ENCODE data around the gene SGCA. TPM values are rescaled to one million over a fixed set of nuclear protein-coding genes. Genes with fewer than 3 reads are reported as not detected.
A peak's percentile ranks its signal among the peaks of the same experiment; 100 is the strongest.

The SGCA gene
- total and polyA plus RNA-seq, 2 of the 13 experiments (the other 11 are each of a cell fraction or from before 2014, with no cell fraction given), result not detected

DNA sequence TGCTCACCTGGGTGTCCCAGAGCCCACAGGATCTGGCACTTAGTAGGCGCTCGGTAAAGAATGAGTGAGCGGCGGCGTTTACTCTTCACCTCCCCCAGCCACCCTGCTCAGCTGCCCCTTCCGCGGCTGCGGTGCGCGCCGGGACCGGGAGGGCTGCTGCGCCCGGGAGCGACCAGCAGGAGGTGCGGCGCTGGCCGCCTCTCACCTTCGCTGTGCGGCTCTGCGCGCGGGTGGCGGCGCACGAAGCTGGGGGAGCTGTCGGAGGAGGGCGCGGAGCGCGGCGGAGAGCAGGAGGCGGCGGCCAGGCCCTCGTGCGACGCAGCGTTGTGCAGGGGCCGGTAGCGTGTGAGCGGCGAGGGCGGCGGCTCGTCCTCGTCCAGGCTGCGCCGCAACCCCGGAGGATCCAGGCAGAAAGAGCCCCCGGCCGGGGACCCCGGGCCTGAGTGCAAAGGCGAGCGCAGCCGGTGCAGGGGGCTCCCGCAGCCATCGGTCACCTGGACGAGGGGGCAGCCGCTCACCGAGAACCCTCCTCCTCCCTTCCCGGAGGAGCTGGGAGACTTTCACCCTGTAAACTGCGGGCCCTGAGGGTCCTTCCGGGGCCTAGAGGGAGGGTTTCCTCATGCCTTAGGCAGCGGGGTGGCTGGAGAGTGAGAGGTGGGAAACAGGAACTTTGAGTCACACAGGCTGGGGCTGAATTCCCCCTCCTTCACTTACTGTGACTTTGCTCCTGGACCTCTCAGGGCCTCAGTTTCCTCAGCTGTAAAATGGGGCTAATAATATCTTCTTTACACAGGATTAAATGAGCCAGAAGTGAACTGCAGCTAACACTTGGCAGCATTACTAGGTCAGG, 48.4 kb upstream of the SGCA start (continued):
- TF ChIP-seq, protein P1, sequence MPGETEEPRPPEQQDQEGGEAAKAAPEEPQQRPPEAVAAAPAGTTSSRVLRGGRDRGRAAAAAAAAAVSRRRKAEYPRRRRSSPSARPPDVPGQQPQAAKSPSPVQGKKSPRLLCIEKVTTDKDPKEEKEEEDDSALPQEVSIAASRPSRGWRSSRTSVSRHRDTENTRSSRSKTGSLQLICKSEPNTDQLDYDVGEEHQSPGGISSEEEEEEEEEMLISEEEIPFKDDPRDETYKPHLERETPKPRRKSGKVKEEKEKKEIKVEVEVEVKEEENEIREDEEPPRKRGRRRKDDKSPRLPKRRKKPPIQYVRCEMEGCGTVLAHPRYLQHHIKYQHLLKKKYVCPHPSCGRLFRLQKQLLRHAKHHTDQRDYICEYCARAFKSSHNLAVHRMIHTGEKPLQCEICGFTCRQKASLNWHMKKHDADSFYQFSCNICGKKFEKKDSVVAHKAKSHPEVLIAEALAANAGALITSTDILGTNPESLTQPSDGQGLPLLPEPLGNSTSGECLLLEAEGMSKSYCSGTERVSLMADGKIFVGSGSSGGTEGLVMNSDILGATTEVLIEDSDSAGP (CRISPR knock-in tag; IDR thresholded peaks at IDR 0.05; ENCODE audit: borderline replicate concordance), result peak; percentile 63; the same call in 1 of the 2 replicates
- TF ChIP-seq, protein P2, sequence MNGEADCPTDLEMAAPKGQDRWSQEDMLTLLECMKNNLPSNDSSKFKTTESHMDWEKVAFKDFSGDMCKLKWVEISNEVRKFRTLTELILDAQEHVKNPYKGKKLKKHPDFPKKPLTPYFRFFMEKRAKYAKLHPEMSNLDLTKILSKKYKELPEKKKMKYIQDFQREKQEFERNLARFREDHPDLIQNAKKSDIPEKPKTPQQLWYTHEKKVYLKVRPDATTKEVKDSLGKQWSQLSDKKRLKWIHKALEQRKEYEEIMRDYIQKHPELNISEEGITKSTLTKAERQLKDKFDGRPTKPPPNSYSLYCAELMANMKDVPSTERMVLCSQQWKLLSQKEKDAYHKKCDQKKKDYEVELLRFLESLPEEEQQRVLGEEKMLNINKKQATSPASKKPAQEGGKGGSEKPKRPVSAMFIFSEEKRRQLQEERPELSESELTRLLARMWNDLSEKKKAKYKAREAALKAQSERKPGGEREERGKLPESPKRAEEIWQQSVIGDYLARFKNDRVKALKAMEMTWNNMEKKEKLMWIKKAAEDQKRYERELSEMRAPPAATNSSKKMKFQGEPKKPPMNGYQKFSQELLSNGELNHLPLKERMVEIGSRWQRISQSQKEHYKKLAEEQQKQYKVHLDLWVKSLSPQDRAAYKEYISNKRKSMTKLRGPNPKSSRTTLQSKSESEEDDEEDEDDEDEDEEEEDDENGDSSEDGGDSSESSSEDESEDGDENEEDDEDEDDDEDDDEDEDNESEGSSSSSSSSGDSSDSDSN (CRISPR knock-in tag; IDR thresholded peaks at IDR 0.05), result peak; percentile 88; the same call in 1 of the 2 replicates
- TF ChIP-seq, protein P3, sequence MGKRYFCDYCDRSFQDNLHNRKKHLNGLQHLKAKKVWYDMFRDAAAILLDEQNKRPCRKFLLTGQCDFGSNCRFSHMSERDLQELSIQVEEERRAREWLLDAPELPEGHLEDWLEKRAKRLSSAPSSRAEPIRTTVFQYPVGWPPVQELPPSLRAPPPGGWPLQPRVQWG (CRISPR knock-in tag; IDR thresholded peaks at IDR 0.05; ENCODE audit: borderline replicate concordance, low read depth), result no peak
- TF ChIP-seq TSC22D2 (CRISPR knock-in tag; IDR thresholded peaks at IDR 0.05; ENCODE audit: borderline replicate concordance) (0 out of 2 replicates have a peak, but pooled peaks have one; percentile 39), ZNF772 (CRISPR knock-in tag; IDR thresholded peaks at IDR 0.05) (no peak), ZNF792 (CRISPR knock-in tag; IDR thresholded peaks at IDR 0.05) (peak; percentile 42; the same call in 1 of the 2 replicates), MED8 (CRISPR knock-in tag; IDR thresholded peaks at IDR 0.05; ENCODE audit: insufficient replicate concordance) (no peak), SMAD1 (CRISPR knock-in tag; IDR thresholded peaks at IDR 0.05; ENCODE audit: borderline replicate concordance, low read depth) (no peak), TOPORS (CRISPR knock-in tag; IDR thresholded peaks at IDR 0.05) (no peak), NCOA2 (CRISPR knock-in tag; IDR thresholded peaks at IDR 0.05) (no peak), EHMT2 (IDR thresholded peaks at IDR 0.05; ENCODE audit: borderline replicate concordance, low read depth, low read length) (no peak), GATA4 (IDR thresholded peaks at IDR 0.05; ENCODE audit: borderline replicate concordance, low read depth) (no peak), RARG (CRISPR knock-in tag; IDR thresholded peaks at IDR 0.05; ENCODE audit: low read depth) (no peak), PRPF4 (IDR thresholded peaks at IDR 0.05; ENCODE audit: low read depth, low read length, poor library complexity, severe bottlenecking) (peak; percentile 5), SRSF1 (optimal IDR thresholded peaks at IDR 0.05; ENCODE audit: low read depth, low read length) (no peak), RBM22 (optimal IDR thresholded peaks at IDR 0.05; ENCODE audit: low read length) (no peak), ESRRA (CRISPR knock-in tag; IDR thresholded peaks at IDR 0.05; ENCODE audit: low read depth) (0 out of 2 replicates have a peak, but pooled peaks have one; percentile 50), KLF16 (CRISPR knock-in tag; IDR thresholded peaks at IDR 0.05) (peak in 1 of 2 experiments; percentile 41; a peak in 1 of 4 replicates), MIER2 (CRISPR knock-in tag; IDR thresholded peaks at IDR 0.05) (no peak), GZF1 (CRISPR knock-in tag; IDR thresholded peaks at IDR 0.05) (no peak)
- TF ChIP-seq, protein P4, sequence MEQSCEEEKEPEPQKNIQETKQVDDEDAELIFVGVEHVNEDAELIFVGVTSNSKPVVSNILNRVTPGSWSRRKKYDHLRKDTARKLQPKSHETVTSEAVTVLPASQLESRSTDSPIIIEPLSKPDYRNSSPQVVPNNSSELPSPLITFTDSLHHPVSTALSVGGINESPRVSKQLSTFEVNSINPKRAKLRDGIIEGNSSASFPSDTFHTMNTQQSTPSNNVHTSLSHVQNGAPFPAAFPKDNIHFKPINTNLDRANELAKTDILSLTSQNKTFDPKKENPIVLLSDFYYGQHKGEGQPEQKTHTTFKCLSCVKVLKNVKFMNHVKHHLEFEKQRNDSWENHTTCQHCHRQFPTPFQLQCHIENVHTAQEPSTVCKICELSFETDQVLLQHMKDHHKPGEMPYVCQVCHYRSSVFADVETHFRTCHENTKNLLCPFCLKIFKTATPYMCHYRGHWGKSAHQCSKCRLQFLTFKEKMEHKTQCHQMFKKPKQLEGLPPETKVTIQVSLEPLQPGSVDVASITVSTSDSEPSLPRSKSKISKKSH (CRISPR knock-in tag; IDR thresholded peaks at IDR 0.05; ENCODE audit: borderline replicate concordance), result no peak
- TF ChIP-seq, protein P5, sequence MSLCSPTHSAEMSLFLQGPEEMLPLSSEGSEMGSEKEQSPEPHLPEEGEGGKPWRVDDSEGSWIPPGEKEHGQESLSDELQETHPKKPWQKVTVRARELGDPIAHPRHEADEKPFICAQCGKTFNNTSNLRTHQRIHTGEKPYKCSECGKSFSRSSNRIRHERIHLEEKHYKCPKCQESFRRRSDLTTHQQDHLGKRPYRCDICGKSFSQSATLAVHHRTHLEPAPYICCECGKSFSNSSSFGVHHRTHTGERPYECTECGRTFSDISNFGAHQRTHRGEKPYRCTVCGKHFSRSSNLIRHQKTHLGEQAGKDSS (CRISPR knock-in tag; IDR thresholded peaks at IDR 0.05; ENCODE audit: borderline replicate concordance, low read depth), result peak; percentile 74; the same call in 1 of the 2 replicates
